Stomach smooth muscle (tissue), 2 donors: ENCODE data around the gene LARP1B.
"Not testable (repeated sequence)": the region's sequence is repeated elsewhere in the genome, so short reads cannot be mapped to it uniquely, and the experiment has no call there.

Experiments used
- H3K27ac ChIP-seq: one replicate; pipeline ENCODE4 v1.7.0; 2013; ENCODE audit warnings: mild to moderate bottlenecking, low read length, inconsistent platforms
- H3K27me3 ChIP-seq, 2 donors: one replicate each; pipeline ENCODE4 v1.7.0; 2013; ENCODE audit warnings: low read length in 2 of 2; ENCODE audit not compliant: insufficient read depth in 2 of 2, control insufficient read depth in 1 of 2
- H3K36me3 ChIP-seq, 2 donors: one replicate each; pipeline ENCODE4 v1.7.0; 2013; ENCODE audit warnings: low read length in 2 of 2; ENCODE audit not compliant: control insufficient read depth in 2 of 2, insufficient read depth in 2 of 2
- H3K4me1 ChIP-seq: one replicate; pipeline ENCODE4 v1.7.0; 2013; ENCODE audit warnings: low read length; ENCODE audit not compliant: control insufficient read depth, insufficient read depth
- H3K4me3 ChIP-seq, 2 donors: one replicate each; pipeline ENCODE4 v1.7.0; 2013; ENCODE audit warnings: low read length in 2 of 2
- H3K9ac ChIP-seq, 2 donors: one replicate each; pipeline ENCODE4 v1.7.0; 2013; ENCODE audit warnings: low read length in 2 of 2, mild to moderate bottlenecking in 1 of 2
- H3K9me3 ChIP-seq, 2 donors: one replicate each; pipeline ENCODE4 v1.7.0; 2013; ENCODE audit warnings: low read length in 2 of 2; ENCODE audit not compliant: control insufficient read depth in 2 of 2
- donor health status: healthy.
- donor health status: Pancreatic carcinoma.

The LARP1B gene

GRCh38 chr4:128135391-128135790 is 74.3 kb downstream of the LARP1B start:
- no peak overlapping the region for H3K4me3 ChIP-seq
- H3K9me3 ChIP-seq, result no peaks in the 10 kb centered on the region
- H3K27ac ChIP-seq, result no peak overlapping the region
- H3K27me3 ChIP-seq, result no peaks in the 10 kb centered on the region
- no peaks in the 10 kb centered on the region for H3K36me3 ChIP-seq
- no peaks in the 10 kb centered on the region for H3K4me1 ChIP-seq
- no peak overlapping the region for H3K9ac ChIP-seq

GRCh38 chr4:128141866-128142265 is 80.8 kb downstream of the LARP1B start:
- no peaks in the 10 kb centered on the region for H3K4me1 ChIP-seq
- H3K27ac ChIP-seq, result no peak overlapping the region
- H3K9me3 ChIP-seq, result peaks cover 3 to 5% of the 10 kb centered on the region in 2 donors
- H3K36me3 ChIP-seq, result peaks cover 0 to 6% of the 10 kb centered on the region in 2 donors
- no peak overlapping the region for H3K9ac ChIP-seq
- H3K4me3 ChIP-seq, result no peak overlapping the region
- no peaks in the 10 kb centered on the region for H3K27me3 ChIP-seq

GRCh38 chr4:128145727-128146126 is 84.6 kb downstream of the LARP1B start:
- no peaks in the 10 kb centered on the region for H3K4me1 ChIP-seq
- peaks cover 0 to 6% of the 10 kb centered on the region in 2 donors for H3K36me3 ChIP-seq
- H3K27me3 ChIP-seq, result no peaks in the 10 kb centered on the region
- H3K27ac ChIP-seq, result no peak overlapping the region
- H3K9me3 ChIP-seq, result peaks cover 3 to 5% of the 10 kb centered on the region in 2 donors
- H3K9ac ChIP-seq, result no peak overlapping the region
- H3K4me3 ChIP-seq, result no peak overlapping the region

- Histone ChIP-seq H3K27ac (no peak overlapping the region), H3K9me3 (no peaks in the 10 kb centered on the region), H3K9ac (no peak overlapping the region), H3K27me3 (no peaks in the 10 kb centered on the region), H3K4me1 (no peaks in the 10 kb centered on the region), H3K36me3 (no peaks in the 10 kb centered on the region), H3K4me3 (no peak overlapping the region)
Measured at GRCh38 chr4:128153800-128154199, 92.7 kb downstream of the LARP1B start.

- Histone ChIP-seq H3K27ac (no peak overlapping the region), H3K27me3 (no peaks in the 10 kb centered on the region)
Measured at GRCh38 chr4:128155231-128155855, 94.2 kb downstream of the LARP1B start.

GRCh38 chr4:128155874-128156456 is 94.9 kb downstream of the LARP1B start:
- H3K9ac ChIP-seq, result no peak overlapping the region
- no peaks in the 10 kb centered on the region for H3K27me3 ChIP-seq
- no peaks in the 10 kb centered on the region for H3K4me1 ChIP-seq
- no peak overlapping the region for H3K4me3 ChIP-seq
- no peaks in the 10 kb centered on the region for H3K9me3 ChIP-seq
- H3K36me3 ChIP-seq, result no peaks in the 10 kb centered on the region
- no peak overlapping the region for H3K27ac ChIP-seq

More at GRCh38 chr4:128155231-128155855, 94.2 kb downstream of the LARP1B start:
- Histone ChIP-seq H3K9me3 (no peaks in the 10 kb centered on the region), H3K4me1 (no peaks in the 10 kb centered on the region), H3K36me3 (no peaks in the 10 kb centered on the region), H3K4me3 (no peak overlapping the region), H3K9ac (no peak overlapping the region)

GRCh38 chr4:128156472-128156871 is 95.4 kb downstream of the LARP1B start:
- not testable (repeated sequence) for H3K27me3 ChIP-seq, H3K9ac ChIP-seq, H3K9me3 ChIP-seq, H3K36me3 ChIP-seq, H3K4me1 ChIP-seq, H3K27ac ChIP-seq, H3K4me3 ChIP-seq

GRCh38 chr4:128158894-128159293 is 97.8 kb downstream of the LARP1B start:
- H3K9ac ChIP-seq, result no peak overlapping the region
- no peaks in the 10 kb centered on the region for H3K27me3 ChIP-seq
- no peaks in the 10 kb centered on the region for H3K36me3 ChIP-seq
- no peak overlapping the region for H3K27ac ChIP-seq
- H3K4me1 ChIP-seq, result no peaks in the 10 kb centered on the region
- H3K9me3 ChIP-seq, result no peaks in the 10 kb centered on the region
- no peak overlapping the region for H3K4me3 ChIP-seq

- no peak overlapping the region for H3K9ac ChIP-seq
- H3K27me3 ChIP-seq, result no peaks in the 10 kb centered on the region
- no peak overlapping the region for H3K4me3 ChIP-seq
- H3K36me3 ChIP-seq, result no peaks in the 10 kb centered on the region
- no peaks in the 10 kb centered on the region for H3K4me1 ChIP-seq
- H3K9me3 ChIP-seq, result no peaks in the 10 kb centered on the region
- no peak overlapping the region for H3K27ac ChIP-seq
Measured at GRCh38 chr4:128159967-128160366, 98.9 kb downstream of the LARP1B start.

GRCh38 chr4:128161138-128161537 is 100.0 kb downstream of the LARP1B start:
- Histone ChIP-seq H3K27me3 (no peaks in the 10 kb centered on the region), H3K9ac (no peak overlapping the region), H3K4me3 (no peak overlapping the region), H3K4me1 (no peaks in the 10 kb centered on the region), H3K36me3 (no peaks in the 10 kb centered on the region), H3K9me3 (no peaks in the 10 kb centered on the region), H3K27ac (no peak overlapping the region)

GRCh38 chr4:128162434-128162833 is 101.3 kb downstream of the LARP1B start:
- Histone ChIP-seq H3K9me3 (no peaks in the 10 kb centered on the region), H3K4me3 (no peak overlapping the region), H3K36me3 (no peaks in the 10 kb centered on the region), H3K9ac (no peak overlapping the region), H3K4me1 (no peaks in the 10 kb centered on the region), H3K27me3 (no peaks in the 10 kb centered on the region), H3K27ac (no peak overlapping the region)
